MCF 10A (cell line): ENCODE measurements around the gene BNIP5. TPM values are rescaled to one million over a fixed set of nuclear protein-coding genes. Genes with fewer than 3 reads are reported as not detected.
A peak's percentile ranks its signal among the peaks of the same experiment; 100 is the strongest.

Experiments
- BruUV-seq: library from RNA; stranded (reverse); fragments of 400-500 nt; replicated peaks from 2 replicates; lab custom pipeline; 2021; lab: Mats Ljungman, UMichigan
- CTCF ChIA-PET: fragments of 300-600 bp; sonication (Branson Sonifier 250); formaldehyde crosslinking; extraction: SDS; loops from one replicate; lab custom pipeline; 2021; ENCODE audit warnings: antibody characterized with exemption, inconsistent platforms; lab: Yijun Ruan, JAX
- POLR2A ChIA-PET: fragments of 300-600, 350-650 bp; sonication (Branson Sonifier 250); formaldehyde crosslinking; extraction: SDS; loops from one replicate; lab custom pipeline; 2020; ENCODE audit warnings: antibody characterized with exemption, inconsistent platforms; lab: Yijun Ruan, JAX
- DNase-seq: peaks from one replicate; pipeline ENCODE4 v3.0.0-alpha.2; 2018; ENCODE audit not compliant: unreplicated experiment
- H3K27ac Mint-ChIP-seq: one replicate; pipeline ENCODE4 v1.8.0; 2022; ENCODE audit warnings: mild to moderate bottlenecking, low read depth, mixed read lengths; ENCODE audit not compliant: unreplicated experiment
- H3K27me3 Mint-ChIP-seq: one replicate; pipeline ENCODE4 v1.8.0; 2022; ENCODE audit warnings: mixed read lengths; ENCODE audit not compliant: insufficient read depth, unreplicated experiment
- H3K36me3 Mint-ChIP-seq: one replicate; pipeline ENCODE4 v1.8.0; 2022; ENCODE audit warnings: mild to moderate bottlenecking, moderate library complexity, mixed read lengths; ENCODE audit not compliant: insufficient read depth, unreplicated experiment
- H3K4me1 Mint-ChIP-seq: one replicate; pipeline ENCODE4 v1.8.0; 2022; ENCODE audit warnings: mixed read lengths; ENCODE audit not compliant: insufficient read depth, unreplicated experiment
- H3K4me3 Mint-ChIP-seq: one replicate; pipeline ENCODE4 v1.8.0; 2022; ENCODE audit warnings: mild to moderate bottlenecking, moderate library complexity, mixed read lengths; ENCODE audit not compliant: unreplicated experiment
- H3K9me3 Mint-ChIP-seq: one replicate; pipeline ENCODE4 v1.8.0; 2022; ENCODE audit warnings: mixed read lengths; ENCODE audit not compliant: unreplicated experiment
- intact Hi-C: fragments of 100-400 bp; cut with micrococcal nuclease; formaldehyde crosslinking; loops from 2 replicates; pipeline ENCODE4 v1.14.1; 2022
- total RNA-seq: library from RNA; stranded (reverse); gene quantifications from 2 replicates; pipeline ENCODE4 v1.2.3, GENCODE V29; 2022
- TF ChIP-seq, protein P1 (sequence below): fragments of 200-600 bp; IDR thresholded peaks from one replicate; pipeline ENCODE4 v1.8.0; 2022; ENCODE audit warnings: antibody characterized with exemption, mild to moderate bottlenecking; ENCODE audit not compliant: unreplicated experiment

BNIP5 gene
- total RNA-seq, 1 experiment from 2014 or later: not detected

DNA sequence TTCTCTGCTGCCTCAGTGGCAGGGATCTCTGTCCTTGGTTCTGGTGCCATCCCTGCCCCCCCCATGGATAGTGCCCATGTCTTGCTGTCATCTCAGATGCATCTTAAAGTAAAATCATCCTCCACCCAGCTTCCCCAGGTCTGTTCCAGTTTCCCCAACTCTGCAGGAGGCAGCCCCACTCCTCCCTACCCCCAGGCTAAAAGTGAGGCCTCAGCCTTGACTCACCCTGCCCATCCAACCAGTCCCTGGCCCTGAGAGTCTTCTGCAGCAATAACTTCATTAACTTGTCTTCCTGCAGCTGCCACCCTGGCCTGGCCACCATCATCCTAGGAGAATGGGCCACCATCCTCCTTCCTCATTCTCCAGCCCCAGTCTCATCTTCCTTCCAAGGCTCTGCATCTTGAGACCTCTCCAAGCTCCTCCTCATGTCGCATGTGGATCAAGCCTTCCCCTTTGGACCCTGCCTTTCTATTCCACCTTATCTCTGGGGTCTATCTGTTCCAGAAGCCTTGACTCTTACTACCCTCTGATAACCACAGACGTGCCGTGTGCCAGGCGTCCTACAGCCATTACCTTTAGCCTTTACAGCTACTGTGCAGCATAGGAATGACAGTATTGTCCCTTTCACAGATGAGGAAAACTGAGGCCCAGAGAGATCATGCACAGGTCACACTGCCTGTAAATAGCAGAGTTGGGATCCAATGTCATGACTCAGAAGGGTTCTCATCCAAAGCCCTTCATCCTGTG is 68.8 kb downstream of the BNIP5 start:
- H3K27ac Mint-ChIP-seq: no peak overlapping the region
- peaks cover 18% of the 10 kb centered on the region for H3K4me1 Mint-ChIP-seq
- ChIA-PET POLR2A (interaction anchor here (0.9 kb wide), 1 partner anchor 9 kb away, joined by 3 read pairs; no protein-coding TSS in a partner anchor), CTCF (interaction anchor here (0.6 to 0.7 kb wide), 3 partner anchors 18 to 498 kb away, joined by 3 to 4 read pairs (median 3); no protein-coding TSS in a partner anchor)
- TF ChIP-seq, protein P1, sequence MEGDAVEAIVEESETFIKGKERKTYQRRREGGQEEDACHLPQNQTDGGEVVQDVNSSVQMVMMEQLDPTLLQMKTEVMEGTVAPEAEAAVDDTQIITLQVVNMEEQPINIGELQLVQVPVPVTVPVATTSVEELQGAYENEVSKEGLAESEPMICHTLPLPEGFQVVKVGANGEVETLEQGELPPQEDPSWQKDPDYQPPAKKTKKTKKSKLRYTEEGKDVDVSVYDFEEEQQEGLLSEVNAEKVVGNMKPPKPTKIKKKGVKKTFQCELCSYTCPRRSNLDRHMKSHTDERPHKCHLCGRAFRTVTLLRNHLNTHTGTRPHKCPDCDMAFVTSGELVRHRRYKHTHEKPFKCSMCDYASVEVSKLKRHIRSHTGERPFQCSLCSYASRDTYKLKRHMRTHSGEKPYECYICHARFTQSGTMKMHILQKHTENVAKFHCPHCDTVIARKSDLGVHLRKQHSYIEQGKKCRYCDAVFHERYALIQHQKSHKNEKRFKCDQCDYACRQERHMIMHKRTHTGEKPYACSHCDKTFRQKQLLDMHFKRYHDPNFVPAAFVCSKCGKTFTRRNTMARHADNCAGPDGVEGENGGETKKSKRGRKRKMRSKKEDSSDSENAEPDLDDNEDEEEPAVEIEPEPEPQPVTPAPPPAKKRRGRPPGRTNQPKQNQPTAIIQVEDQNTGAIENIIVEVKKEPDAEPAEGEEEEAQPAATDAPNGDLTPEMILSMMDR: no peak
- peaks cover 52% of the 10 kb centered on the region for H3K27me3 Mint-ChIP-seq
- no TSS peak for BruUV-seq
- peak; percentile 27 for DNase-seq
- H3K4me3 Mint-ChIP-seq: no peak overlapping the region
- intact Hi-C loops: no loop called here
- H3K36me3 Mint-ChIP-seq: no peaks in the 10 kb centered on the region
- no peaks in the 10 kb centered on the region for H3K9me3 Mint-ChIP-seq

GRCh38 chr6:36266913-36267644 is 69.6 kb downstream of the BNIP5 start:
- Mint-ChIP-seq H3K9me3 (no peaks in the 10 kb centered on the region), H3K27me3 (peaks cover 52% of the 10 kb centered on the region), H3K4me1 (peaks cover 18% of the 10 kb centered on the region), H3K4me3 (no peak overlapping the region), H3K36me3 (no peaks in the 10 kb centered on the region), H3K27ac (no peak overlapping the region)
- BruUV-seq: no TSS peak
- DNase-seq: no peak
- ChIA-PET POLR2A (no interaction called here), CTCF (interaction anchor here (0.7 kb wide), 1 partner anchor 499 kb away, joined by 3 read pairs; no protein-coding TSS in a partner anchor)
- intact Hi-C loops: no loop called here
- TF ChIP-seq, protein P1: no peak

Other genes starting within 250 kb of the BNIP5 start
- 5.5 and 6.8 TPM in 2 replicates for gene MAPK13, start 206.4 kb downstream of the BNIP5 start, total RNA-seq
- 19.4 and 21.1 TPM in 2 replicates for gene BRPF3, start 140.1 kb downstream of the BNIP5 start, total RNA-seq
- 0.27 TPM in 1 of 2 replicates, not detected in the other for gene PNPLA1, start 66.8 kb downstream of the BNIP5 start, total RNA-seq
- 0.20 and 0.47 TPM in 2 replicates for gene ETV7, start 50.8 kb upstream of the BNIP5 start, total RNA-seq
- gene PXT1, start 106.0 kb upstream of the BNIP5 start, total RNA-seq: 0.15 TPM in 1 of 2 replicates, not detected in the other
- 46.6 and 52.0 TPM in 2 replicates for gene KCTD20, start 106.1 kb upstream of the BNIP5 start, total RNA-seq
- gene STK38, start 210.6 kb upstream of the BNIP5 start, total RNA-seq: 16.8 and 20.0 TPM in 2 replicates